MM.1S (cell line): ENCODE data around the gene IL1RAPL2.
"Not testable (repeated sequence)": the region's sequence is repeated elsewhere in the genome, so short reads cannot be mapped to it uniquely, and the experiment has no call there.

Source experiments
- DNase-seq: peaks from one replicate; pipeline ENCODE4 v3.0.0-alpha.2; 2015
- H2AFZ ChIP-seq: fragments of 300-600 bp; sonication (generic); 2 replicates; pipeline ENCODE4 v1.6.0; 2016; ENCODE audit warnings: antibody characterized with exemption, low read length
- H3F3A ChIP-seq: fragments of 300-600 bp; sonication (generic); 2 replicates; pipeline ENCODE4 v1.6.1; 2016; ENCODE audit warnings: mild to moderate bottlenecking, antibody characterized with exemption, low read length, moderate library complexity, mixed read lengths; ENCODE audit not compliant: insufficient read depth
- H3K27ac ChIP-seq: fragments of 300-600 bp; sonication (generic); 2 replicates; pipeline ENCODE4 v1.5.1; 2016; ENCODE audit warnings: mild to moderate bottlenecking, low read length
- H3K27me3 ChIP-seq: fragments of 300-600 bp; sonication (generic); replicated peaks from 2 replicates; pipeline ENCODE4 v1.6.0; 2016; ENCODE audit warnings: low read length; ENCODE audit not compliant: insufficient read depth
- H3K36me3 ChIP-seq: fragments of 300-600 bp; sonication (generic); replicated peaks from 2 replicates; pipeline ENCODE4 v1.6.1; 2016; ENCODE audit warnings: mild to moderate bottlenecking, low read length, mixed read lengths; ENCODE audit not compliant: insufficient read depth
- H3K4me1 ChIP-seq: fragments of 300-600 bp; sonication (generic); 2 replicates; pipeline ENCODE4 v1.6.1; 2016; ENCODE audit warnings: low read length, mixed read lengths
- H3K4me2 ChIP-seq: fragments of 300-600 bp; sonication (generic); 2 replicates; pipeline ENCODE4 v1.6.0; 2016; ENCODE audit warnings: low read depth, low read length
- H3K4me3 ChIP-seq: fragments of 300-600 bp; sonication (generic); 2 replicates; pipeline ENCODE4 v1.5.1; 2016; ENCODE audit warnings: low read length, mixed read lengths
- H3K79me2 ChIP-seq: fragments of 300-600 bp; sonication (generic); 2 replicates; pipeline ENCODE4 v1.6.1; 2016; ENCODE audit warnings: mixed run types, low read length, mixed read lengths
- H3K9ac ChIP-seq: fragments of 300-600 bp; sonication (generic); 2 replicates; pipeline ENCODE4 v1.6.1; 2016; ENCODE audit warnings: low read length, mixed read lengths
- H3K9me2 ChIP-seq: fragments of 300-600 bp; sonication (generic); replicated peaks from 2 replicates; pipeline ENCODE4 v1.6.1; 2016; ENCODE audit warnings: mild to moderate bottlenecking, low read length, mixed read lengths; ENCODE audit not compliant: insufficient read depth
- H3K9me3 ChIP-seq: fragments of 300-600 bp; sonication (generic); replicated peaks from 2 replicates; pipeline ENCODE4 v1.6.1; 2016; ENCODE audit warnings: mild to moderate bottlenecking, low read length, mixed read lengths; ENCODE audit not compliant: insufficient read depth
- H4K20me1 ChIP-seq: fragments of 300-600 bp; sonication (generic); 2 replicates; pipeline ENCODE4 v1.6.1; 2016; ENCODE audit warnings: mild to moderate bottlenecking, low read length, moderate library complexity, mixed read lengths; ENCODE audit not compliant: insufficient read depth
- EZH2 ChIP-seq: fragments of 300-600 bp; sonication (generic); optimal IDR thresholded peaks from 2 replicates; pipeline ENCODE3; 2017; ENCODE audit warnings: low read depth, mild to moderate bottlenecking, antibody characterized with exemption, low read length, mixed read lengths
- EZH2phosphoT487 ChIP-seq: fragments of 300-600 bp; sonication (generic); IDR thresholded peaks from 2 replicates; pipeline ENCODE4 v1.6.1; 2018; ENCODE audit warnings: antibody characterized with exemption, low read length
- TF ChIP-seq, protein P1 (sequence below): fragments of 300-600 bp; sonication (generic); IDR thresholded peaks from 2 replicates; pipeline ENCODE4 v1.5.1; 2016; ENCODE audit warnings: antibody characterized with exemption, low read length, mixed read lengths

Gene IL1RAPL2

DNA sequence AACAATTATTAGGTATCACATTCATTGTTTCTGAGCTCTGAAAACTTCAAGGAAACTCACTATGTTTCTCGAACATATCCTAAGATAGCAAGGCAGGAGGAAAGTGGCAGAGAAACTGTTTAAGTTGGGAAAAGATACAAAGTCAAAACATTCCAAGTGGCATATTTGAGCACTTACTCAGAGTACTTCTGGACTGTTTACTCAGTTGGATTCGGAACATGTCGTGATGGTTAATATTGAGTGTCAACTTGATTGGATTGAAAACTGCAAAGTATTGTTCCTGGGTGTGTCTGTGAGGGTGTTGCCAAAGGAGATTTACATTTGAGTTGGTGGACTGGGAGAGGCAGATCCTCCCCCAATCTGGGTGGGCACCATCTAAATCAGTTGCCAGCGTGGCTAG is 298.3 kb downstream of the IL1RAPL2 start:
- no peaks in the 10 kb centered on the region for H3K9me2 ChIP-seq
- no peak overlapping the region for H2AFZ ChIP-seq
- no peaks in the 10 kb centered on the region for H3K9me3 ChIP-seq
- H3K27me3 ChIP-seq, result no peaks in the 10 kb centered on the region
- H3K27ac ChIP-seq, result no peak overlapping the region
- H3K9ac ChIP-seq, result no peak overlapping the region
- DNase-seq, result no peak
- H3K4me2 ChIP-seq, result no peak overlapping the region
- H3K36me3 ChIP-seq, result no peaks in the 10 kb centered on the region
- no peak overlapping the region for H3K4me3 ChIP-seq
- TF ChIP-seq EZH2phosphoT487 (no peak), EZH2 (no peak)
- TF ChIP-seq, protein P1, sequence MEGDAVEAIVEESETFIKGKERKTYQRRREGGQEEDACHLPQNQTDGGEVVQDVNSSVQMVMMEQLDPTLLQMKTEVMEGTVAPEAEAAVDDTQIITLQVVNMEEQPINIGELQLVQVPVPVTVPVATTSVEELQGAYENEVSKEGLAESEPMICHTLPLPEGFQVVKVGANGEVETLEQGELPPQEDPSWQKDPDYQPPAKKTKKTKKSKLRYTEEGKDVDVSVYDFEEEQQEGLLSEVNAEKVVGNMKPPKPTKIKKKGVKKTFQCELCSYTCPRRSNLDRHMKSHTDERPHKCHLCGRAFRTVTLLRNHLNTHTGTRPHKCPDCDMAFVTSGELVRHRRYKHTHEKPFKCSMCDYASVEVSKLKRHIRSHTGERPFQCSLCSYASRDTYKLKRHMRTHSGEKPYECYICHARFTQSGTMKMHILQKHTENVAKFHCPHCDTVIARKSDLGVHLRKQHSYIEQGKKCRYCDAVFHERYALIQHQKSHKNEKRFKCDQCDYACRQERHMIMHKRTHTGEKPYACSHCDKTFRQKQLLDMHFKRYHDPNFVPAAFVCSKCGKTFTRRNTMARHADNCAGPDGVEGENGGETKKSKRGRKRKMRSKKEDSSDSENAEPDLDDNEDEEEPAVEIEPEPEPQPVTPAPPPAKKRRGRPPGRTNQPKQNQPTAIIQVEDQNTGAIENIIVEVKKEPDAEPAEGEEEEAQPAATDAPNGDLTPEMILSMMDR, result no peak
- no peaks in the 10 kb centered on the region for H3F3A ChIP-seq
- no peaks in the 10 kb centered on the region for H4K20me1 ChIP-seq
- no peaks in the 10 kb centered on the region for H3K79me2 ChIP-seq
- H3K4me1 ChIP-seq, result no peaks in the 10 kb centered on the region

DNA sequence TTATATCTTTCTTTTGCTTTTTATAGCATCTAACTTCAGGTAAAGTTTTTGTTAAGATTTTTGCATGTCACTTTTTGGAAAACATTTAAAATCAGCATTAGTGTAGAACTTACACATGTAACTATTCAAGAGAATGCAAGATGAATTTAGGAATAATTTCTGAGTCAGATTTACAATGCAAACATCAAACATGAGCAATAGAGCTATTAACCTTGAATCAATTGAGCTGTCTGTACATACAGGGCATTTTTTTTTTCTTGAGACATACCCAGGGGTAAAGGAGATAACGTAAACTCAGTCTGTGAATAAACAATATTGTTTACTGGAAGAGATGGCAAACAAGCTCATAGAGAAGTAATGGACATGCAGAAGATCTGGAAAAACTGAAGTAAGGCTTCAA is 311.5 kb downstream of the IL1RAPL2 start:
- no peak overlapping the region for H3K4me2 ChIP-seq
- no peaks in the 10 kb centered on the region for H3K36me3 ChIP-seq
- no peaks in the 10 kb centered on the region for H3K4me1 ChIP-seq
- no peak overlapping the region for H3K9ac ChIP-seq
- H3K27me3 ChIP-seq, result no peaks in the 10 kb centered on the region
- no peaks in the 10 kb centered on the region for H3K9me3 ChIP-seq
- H3K27ac ChIP-seq, result no peak overlapping the region
- no peaks in the 10 kb centered on the region for H3K9me2 ChIP-seq
- TF ChIP-seq EZH2, result no peak
- TF ChIP-seq EZH2phosphoT487, result no peak
- TF ChIP-seq, protein P1, result no peak
- H3F3A ChIP-seq, result no peaks in the 10 kb centered on the region
- no peaks in the 10 kb centered on the region for H3K79me2 ChIP-seq
- no peak for DNase-seq
- no peaks in the 10 kb centered on the region for H4K20me1 ChIP-seq
- H2AFZ ChIP-seq, result no peak overlapping the region
- H3K4me3 ChIP-seq, result no peak overlapping the region

DNA sequence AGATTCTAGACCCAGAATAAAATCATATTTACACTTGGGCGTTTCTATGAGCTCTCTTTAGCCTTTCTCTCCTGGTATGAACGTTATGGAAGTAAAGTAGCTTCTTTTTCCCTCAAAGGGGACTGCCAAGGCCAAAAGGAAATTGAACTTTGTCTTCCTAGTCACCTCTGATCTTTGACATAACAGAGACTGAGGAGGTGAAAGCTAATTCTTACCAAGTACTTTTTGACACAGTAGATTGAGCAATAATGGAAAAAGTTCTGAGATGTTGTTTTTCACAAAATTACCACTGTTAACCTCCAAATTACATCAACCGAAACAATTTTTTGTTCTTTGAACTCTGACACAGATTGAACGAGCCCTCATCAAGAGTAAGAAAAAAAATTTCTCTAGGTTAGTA is 336.1 kb downstream of the IL1RAPL2 start:
- H3K27me3 ChIP-seq, result no peaks in the 10 kb centered on the region
- no peak for TF ChIP-seq EZH2
- no peak for TF ChIP-seq EZH2phosphoT487
- H3K27ac ChIP-seq, result no peak overlapping the region
- no peaks in the 10 kb centered on the region for H3F3A ChIP-seq
- no peaks in the 10 kb centered on the region for H4K20me1 ChIP-seq
- no peaks in the 10 kb centered on the region for H3K9me2 ChIP-seq
- H3K36me3 ChIP-seq, result no peaks in the 10 kb centered on the region
- no peak overlapping the region for H3K4me3 ChIP-seq
- no peaks in the 10 kb centered on the region for H3K4me1 ChIP-seq
- no peaks in the 10 kb centered on the region for H3K79me2 ChIP-seq
- DNase-seq, result no peak
- no peaks in the 10 kb centered on the region for H3K9me3 ChIP-seq
- H2AFZ ChIP-seq, result no peak overlapping the region
- no peak overlapping the region for H3K4me2 ChIP-seq
- H3K9ac ChIP-seq, result no peak overlapping the region

DNA sequence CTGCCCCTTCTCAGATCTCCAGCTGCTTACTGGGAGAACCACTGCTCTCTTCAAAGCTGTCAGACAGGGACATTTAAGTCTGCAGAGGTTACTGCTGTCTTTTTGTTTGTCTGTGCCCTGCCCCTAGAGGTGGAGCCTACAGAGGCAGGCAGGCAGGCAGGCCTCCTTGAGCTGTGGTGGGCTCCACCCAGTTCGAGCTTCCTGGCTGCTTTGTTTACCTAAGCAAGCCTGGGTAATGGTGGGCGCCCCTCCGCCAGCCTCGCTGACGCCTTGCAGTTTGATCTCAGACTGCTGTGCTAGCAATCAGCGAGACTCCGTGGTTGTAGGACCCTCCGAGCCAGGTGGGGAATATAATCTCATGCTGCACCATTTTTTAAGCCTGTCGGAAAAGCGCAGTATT is 343.7 kb downstream of the IL1RAPL2 start:
- not testable (repeated sequence) for DNase-seq, H3K27ac ChIP-seq, H3K9me2 ChIP-seq, H3K4me1 ChIP-seq, H3K9me3 ChIP-seq, H3F3A ChIP-seq, H3K36me3 ChIP-seq, H3K9ac ChIP-seq, H4K20me1 ChIP-seq, H3K79me2 ChIP-seq, H3K27me3 ChIP-seq
- peak overlapping the region; percentile 36; the same call in 1 of the 2 replicates for H3K4me3 ChIP-seq
- H2AFZ ChIP-seq, result peak overlapping the region; percentile 51; the same call in 1 of the 2 replicates
- 0 out of 2 replicates have a peak overlapping the region, but pooled peaks have one; percentile 29 for H3K4me2 ChIP-seq
